ENCODE data around the gene CEP170B.
"Not testable (repeated sequence)": the region's sequence is repeated elsewhere in the genome, so short reads cannot be mapped to it uniquely, and the experiment has no call there.

CEP170B gene

DNA sequence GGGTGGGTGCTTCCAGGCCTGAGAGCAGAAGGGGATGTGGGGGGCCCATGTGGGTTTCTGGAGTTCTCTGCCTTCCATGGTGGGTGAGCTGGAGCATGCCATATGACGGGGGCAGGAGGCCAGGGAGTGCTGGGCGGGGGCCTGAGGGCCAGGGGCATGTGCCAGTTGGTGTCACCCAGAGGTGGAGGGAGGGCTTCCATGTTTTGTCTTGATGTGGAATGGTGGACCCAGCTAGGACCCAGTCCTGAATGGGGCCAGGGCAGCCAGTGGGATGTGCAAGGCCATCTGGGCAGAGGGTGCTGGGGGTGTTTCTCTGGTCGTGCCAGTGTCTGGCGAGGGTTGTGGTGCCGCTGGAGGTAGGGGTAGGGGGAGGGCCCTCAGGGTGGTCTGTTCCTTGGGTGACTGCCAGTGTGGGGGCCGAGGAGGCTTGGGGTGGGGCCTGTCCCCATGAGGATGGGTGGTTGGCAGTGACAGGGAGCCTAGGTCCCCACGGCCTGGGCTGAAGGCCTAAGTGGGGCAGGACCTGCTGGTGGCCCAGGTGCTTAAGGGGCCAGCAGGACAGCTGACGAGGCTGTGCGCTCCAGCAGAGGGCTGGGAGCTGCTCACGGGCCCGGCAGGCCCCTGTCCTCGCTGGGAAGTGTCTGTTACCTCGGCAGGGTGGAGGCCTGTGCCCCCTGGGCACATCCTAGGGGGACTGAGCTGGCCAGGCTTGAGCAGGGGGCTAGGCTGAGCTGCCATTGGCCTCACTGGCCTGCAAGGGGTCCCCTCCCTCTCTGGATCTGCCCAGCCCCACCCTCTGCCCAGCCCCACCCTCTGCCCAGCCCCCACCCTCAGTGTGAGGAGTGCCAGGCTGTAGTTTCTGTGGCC is 26.8 kb downstream of the CEP170B start:
- DNase-seq (ENCODE audit: low read depth), result no peak

DNA sequence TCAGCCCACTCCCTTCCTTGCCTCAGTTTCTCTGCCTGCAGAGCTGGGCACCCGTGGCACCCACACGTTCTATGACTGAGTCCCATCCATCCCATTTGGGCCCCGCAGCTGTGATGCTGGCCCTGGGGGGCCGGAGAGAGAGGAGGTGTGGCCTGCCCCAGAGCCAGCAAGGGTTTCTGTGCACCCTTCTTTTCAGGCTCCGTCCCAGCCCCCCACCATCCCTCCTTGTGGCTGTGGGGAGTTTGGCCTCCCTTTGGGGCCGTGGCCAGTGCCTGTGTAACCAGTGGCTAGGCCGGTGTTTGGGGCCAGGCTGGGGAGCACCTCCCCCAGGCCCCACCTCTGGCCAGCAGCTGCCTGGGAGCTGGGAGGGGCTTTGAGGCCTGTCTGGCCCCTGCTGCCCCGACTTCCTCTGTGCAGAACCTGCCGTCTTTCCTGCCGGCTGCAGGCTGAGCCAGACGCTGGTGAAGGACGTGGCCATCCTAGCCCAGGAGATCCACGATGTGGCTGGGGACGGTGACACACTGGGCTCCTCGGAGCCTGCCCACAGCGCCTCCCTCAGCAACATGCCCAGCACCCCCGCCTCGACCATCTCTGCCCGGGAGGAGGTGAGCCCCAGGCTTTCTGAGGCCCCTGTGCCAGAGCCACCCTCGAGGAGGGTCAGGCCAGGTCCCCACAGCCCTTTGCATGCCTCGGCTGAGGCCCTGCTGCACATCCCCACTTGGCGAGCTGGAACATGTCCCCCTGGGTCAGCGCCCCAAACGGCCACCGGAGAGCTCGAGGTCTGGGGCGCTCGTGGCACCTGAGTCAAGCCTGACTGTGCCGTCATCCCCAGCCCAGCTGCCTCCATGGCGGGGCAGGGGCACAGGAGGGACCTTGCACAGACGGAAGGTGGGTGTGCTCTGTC is 27.7 kb downstream of the CEP170B start:
- DNase-seq (ENCODE audit: low read depth), result no peak

DNA sequence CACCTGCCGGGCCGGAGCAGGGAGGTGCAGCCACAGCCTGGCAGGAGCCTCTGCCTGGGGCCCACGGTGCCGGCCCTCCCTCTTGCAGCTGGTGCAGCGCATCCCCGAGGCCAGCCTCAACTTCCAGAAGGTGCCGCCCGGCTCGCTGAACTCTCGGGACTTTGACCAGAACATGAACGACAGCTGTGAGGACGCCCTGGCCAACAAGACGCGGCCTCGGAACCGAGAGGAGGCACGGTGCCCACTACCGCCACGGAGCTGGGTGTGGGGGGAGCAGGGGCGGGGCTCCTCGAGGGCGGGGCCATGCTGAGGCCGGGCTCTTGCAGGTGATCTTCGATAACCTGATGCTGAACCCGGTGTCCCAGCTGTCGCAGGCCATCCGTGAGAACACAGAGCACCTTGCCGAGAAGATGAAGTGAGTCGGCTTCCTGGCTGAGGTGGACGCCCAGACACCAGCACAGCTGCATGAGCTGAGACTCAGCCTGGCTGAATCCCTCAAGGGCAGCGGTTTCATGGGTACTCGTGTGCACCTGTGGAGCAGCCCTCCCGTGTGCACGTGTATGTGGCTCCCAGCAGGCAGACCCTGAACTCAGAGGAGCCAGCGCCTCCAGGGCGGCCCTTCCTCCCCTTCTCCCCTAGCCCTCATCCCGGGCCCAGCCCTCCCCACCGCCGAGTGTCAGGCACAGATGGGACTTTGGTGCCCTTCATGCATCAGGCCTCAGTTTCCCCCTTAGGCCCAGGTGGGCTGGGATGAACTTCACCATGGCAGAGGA is 28.6 kb downstream of the CEP170B start:
- DNase-seq (ENCODE audit: low read depth), result no peak

DNA sequence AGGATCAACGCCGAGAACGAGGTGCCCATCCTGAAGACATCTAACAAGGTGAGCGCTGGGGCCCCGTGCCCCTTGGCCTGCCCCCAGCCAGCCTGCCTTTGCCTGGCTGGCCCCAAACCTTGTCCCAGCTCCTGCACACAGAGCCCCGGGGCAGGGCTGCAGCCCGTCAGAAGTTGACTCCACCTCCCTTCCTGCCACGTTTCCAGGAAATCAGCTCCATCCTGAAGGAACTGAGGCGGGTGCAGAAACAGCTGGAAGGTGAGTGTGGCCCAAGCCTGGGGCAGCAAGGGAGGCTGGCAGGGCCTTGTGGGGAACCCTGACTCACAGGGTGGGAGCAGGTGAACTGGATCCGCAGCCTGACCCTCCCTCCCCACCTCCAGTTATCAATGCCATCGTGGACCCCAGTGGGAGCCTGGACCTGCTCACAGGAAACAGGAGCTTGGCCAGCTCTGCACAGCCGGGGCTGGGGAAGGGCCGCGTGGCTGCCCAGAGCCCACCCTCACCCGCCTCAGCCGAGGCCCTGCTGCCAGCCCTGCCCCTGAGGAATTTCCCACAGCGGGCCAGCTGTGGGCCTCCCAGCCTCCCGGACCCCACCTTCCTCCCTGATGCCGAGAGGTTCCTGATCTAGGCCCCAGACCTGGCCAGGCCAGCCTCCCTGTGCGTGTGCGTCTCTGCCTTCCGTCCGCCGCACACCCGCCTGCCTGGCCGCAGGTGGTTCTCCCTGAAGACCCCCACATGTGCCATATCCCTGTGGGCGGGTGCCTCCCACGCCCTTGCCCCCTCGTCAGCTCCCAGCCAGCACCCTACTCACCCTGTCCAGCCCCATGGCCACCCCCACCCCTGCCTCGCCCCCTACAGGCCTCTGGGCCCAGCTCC is 29.5 kb downstream of the CEP170B start:
- DNase-seq (ENCODE audit: low read depth), result no peak

DNA sequence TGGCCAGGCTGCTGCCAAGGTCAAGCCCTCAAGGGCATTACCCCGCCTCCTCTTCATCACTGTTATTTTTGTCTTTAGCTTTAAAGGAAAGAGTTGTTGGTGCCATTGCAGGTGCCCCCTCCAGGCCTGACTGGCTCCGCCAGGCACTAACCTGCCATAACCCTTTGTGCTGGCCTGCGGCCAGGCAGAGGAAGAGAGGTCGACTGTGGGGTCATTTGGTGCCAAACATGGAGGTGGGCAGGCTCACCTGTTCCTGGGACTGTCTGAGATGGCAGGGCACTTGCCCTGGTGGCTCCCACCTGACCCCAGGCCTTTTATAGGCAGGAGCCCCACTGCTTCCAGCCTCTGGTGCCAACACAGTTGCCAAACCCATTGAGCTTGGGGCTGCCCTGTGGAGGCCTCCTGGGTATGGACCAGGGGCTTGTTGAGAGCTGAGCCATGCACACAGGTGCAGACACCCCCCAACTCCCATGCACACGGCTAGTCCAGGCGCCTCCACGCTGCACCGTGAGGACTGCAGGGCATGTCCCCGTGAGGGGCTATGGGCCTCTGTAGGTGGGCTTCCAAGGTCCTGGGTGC is 30.2 kb downstream of the CEP170B start:
- DNase-seq (ENCODE audit: low read depth), result no peak

DNA sequence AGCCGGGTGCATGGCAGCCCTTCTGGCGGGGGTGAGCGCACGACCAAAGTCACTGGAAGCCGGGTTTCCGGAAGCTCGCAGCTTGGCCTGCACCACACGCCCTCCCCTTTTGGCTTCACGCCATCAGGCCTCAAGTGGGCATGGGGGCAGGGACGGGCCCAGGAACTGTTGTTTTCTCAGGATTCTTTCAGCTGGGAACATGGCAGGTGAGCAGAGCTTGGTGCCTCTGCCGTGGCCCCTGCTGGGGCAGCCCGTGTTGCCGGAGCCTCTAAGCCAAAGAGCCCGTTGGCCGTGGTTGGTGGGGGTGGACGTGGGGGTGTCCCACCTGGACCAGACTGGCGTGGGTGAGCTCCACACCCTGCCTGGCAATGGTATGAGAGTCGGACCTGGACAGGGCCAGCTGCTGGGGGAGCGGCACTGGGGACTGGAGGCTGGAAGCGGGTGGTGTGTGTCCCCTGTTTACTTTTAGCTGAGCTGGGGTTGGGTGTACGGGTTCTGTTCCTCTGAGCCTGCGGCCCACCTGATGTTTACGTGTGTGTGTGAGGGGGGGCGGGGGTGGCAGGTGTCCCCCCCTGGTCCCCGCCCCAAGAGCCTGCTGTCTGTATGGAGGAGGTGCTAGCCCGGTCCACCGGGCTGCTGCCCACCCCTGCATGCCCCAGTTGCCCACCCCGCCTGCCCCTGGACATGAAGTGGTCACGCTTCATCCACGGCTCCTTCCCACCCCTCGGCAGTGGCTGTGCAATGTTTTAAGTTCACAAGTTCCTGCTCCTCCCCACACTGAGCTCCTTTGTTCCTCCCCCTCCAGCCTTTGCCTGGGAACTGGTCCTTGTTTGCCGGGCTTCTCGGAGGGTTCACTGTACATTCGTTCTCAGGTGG is 31.0 kb downstream of the CEP170B start:
- no peak for DNase-seq (ENCODE audit: low read depth)

DNA sequence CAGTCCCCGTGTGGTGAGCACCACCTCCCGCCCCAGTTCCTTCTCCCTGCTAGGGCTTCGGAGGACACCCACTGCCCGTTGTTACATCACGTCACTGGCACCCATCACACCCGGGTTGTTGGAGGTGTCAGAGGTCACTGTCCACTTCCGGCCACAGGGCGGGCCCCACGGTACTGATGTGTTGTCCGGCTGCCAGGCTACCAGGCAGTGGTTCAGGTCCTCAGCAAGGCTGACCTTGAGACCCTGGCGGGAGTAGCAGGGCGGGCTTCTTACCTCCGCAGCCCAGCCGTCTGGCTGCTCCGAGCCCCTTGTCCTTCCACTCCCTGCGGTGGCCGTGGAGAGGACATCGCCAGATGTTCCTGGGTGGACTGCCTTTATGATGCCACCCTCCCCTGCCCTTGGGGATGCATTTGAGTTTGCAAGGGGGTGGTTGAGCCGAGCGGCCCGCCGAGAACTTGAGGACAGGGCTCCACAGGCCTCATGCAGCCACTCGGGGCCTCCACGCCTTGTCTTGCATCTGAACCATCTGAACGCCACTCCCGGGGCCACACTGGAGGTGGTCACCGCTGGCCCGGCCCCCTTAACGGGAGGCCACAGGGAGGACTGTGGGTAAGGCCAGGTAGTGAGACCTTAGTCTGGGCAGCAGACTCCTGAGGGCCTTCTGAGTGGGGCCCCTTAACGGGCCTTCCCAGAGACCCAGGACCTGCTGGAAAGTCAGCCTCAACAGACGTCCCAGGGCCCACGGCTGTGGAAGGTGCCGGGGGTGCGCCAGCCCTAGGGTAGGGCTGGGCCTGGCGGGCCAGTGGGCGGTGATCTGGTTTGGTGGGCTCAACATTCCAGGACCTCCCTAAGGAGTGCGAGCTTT is 32.5 kb downstream of the CEP170B start:
- no peak for DNase-seq (ENCODE audit: low read depth)

DNA sequence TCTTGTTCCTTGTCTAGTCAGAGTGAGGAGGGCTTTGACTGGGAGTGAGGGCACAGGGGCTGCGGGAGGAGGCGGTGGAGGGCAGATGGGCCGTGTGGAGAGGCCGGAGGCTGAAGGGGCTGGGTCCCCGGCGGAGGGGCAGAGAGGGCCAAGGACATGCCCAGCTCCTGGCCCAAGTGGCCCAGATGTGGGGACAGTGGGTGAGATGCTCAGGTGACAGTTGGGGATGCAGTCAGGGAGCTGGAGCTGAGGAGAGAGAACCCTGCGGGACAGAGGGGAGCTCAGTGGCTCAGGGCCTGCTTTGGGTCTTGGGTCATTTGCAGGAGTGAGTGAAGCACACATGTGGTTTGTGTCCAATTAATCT is 33.1 kb downstream of the CEP170B start:
- DNase-seq (ENCODE audit: low read depth), result no peak

DNA sequence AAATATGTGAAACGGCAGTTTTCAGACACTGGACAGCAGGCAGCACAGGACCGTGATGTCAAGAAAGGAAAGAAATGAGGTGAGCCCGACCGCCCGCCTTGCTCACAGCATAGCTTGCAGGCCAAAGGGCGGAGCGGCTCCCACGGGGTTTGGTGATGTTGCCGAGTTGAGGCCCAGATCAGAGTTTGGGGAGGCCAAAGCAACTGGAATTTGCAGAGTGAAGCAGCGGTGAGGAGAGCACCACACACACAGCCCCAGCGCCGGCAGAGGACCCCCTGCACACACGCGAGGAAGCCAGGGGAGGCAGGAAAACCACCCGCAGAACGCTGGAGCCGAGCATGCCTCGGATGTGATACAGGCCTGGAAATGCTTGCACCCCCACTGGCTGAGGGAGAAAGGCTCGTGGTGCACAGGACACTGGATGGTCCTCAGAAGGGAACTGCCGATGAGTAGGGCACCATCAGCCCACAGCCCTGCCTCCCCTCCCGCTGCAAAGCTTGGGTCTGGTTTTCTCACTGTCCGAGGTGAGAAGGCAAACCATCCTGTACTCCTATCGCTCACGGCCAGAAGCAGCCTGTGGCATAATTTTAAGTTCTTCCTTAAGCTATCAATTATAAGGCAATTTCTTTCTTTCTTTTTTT is 33.9 kb downstream of the CEP170B start:
- DNase-seq (ENCODE audit: low read depth), result no peak

DNA sequence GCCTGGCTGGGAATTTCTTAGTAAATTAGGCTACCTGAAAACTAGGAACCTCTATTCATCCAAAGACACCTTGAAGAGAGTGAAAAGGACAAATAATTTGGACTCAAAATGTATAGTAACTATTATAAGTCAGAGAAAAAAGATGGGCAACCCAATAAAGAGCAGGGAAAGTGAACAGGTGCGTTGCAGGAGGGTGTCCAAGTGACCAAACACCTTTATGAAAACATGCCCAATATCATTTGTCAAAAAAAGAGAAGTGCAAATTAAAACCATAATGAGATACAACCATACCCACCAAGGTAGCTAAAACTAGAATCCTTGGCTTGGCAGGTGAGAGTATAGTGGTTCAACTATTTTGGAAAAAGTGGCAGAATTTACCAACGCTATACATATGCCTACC is 34.7 kb downstream of the CEP170B start:
- DNase-seq (ENCODE audit: low read depth), result no peak

DNA sequence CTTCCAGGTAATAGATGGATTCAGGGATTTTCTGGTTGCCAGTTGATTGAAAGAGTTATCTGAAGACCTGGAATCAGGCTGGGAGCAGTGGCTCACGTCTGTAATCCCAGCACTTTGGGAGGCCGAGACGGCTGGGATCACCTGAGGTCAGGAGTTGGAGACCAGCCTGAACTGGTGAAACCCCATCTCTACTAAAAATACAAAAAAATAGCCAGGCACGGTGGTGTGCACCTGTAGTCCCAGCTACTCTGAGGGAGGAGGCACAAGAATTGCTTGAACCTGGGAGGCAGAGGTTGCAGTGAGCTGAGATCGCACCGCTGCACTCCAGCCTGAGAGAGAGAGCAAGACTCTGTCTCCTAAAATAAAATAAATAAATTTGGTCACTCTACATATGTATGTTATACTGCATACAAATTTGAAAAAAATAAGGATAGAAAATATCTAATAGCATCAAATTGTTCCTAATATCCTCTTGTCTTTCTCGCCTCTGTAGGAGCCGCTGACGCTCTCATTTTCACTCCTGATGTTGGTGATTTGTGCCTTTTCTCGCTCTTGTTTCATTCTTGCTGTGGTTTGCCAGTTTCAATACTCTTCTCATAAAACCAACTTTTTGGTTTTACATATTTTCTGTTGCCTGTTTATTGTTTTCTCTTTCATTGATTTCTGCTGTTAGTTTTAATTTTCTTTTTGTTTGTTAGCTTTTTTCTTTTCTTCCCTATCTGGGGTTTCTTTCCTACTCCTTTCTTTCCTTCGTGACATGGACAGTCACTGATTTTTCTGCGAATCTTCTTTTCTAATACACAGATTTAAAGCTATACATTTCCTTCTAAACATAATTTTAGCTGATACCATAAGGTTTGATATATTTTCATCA is 35.8 kb downstream of the CEP170B start:
- DNase-seq (ENCODE audit: low read depth), result no peak

DNA sequence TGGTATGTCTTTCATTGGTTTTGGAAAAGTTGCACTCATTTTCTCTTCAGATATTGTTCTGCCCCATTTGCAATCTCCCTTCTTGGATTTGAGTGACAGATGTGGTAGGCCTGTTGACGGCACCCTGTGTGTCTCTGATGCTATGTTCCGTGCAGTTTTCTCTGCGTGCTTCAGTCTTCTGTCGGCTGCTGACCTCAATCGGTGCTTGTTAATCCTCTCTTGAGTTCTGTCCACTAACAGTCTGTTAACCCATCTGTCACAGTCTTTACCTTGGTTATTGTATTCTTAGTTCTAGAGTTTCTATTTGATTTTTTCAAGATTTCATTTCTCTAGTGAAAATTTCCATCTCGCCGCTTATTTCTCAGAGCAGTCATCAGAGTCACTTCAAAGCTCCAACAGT is 38.9 kb downstream of the CEP170B start:
- no peak for DNase-seq (ENCODE audit: low read depth)

DNA sequence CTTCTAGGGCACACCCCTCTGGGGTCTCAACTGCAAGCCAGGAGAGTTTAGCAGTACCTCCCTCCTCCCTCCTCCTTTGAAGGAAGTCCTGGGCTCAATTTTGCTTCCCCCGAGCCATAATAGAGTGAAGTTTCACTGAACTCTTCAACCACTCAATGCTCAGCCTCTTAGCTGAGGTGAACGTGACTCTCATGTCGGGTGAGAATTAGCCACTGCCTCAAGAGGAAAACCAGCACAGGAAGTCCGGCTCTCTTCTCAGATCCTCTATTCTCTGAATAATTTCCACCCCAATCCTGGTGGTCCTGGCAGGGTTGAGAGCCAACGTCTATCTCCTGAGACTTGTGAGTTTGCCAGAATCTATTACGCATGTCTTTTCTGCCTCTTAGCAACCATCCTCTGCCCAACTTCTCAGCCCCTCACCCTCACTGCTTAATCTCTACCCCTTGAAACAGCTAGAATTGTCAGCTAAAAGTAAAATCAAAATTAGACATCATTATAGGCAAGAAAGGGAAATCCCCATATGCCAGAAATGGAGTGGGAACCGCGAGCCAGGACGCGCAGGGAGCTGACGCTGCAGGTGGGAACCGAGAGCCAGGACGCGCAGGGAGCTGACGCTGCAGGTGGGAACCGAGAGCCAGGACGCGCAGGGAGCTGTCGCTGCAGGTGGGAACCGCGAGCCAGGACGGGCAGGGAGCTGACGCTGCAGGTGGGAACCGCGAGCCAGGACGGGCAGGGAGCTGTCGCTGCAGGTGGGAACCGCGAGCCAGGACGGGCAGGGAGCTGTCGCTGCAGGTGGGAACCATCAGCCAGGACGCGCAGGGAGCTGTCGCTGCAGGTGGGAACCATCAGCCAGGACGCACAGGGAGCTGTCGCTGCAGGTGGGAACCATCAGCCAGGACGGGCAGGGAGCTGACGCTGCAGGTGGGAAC is 39.8 kb downstream of the CEP170B start:
- DNase-seq (ENCODE audit: low read depth), result not testable (repeated sequence)

DNA sequence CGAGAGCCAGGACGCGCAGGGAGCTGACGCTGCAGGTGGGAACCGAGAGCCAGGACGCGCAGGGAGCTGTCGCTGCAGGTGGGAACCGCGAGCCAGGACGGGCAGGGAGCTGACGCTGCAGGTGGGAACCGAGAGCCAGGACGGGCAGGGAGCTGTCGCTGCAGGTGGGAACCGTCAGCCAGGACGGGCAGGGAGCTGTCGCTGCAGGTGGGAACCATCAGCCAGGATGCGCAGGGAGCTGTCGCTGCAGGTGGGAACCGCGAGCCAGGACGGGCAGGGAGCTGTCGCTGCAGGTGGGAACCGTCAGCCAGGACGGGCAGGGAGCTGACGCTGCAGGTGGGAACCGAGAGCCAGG is 40.5 kb downstream of the CEP170B start:
- not testable (repeated sequence) for DNase-seq (ENCODE audit: low read depth)

DNA sequence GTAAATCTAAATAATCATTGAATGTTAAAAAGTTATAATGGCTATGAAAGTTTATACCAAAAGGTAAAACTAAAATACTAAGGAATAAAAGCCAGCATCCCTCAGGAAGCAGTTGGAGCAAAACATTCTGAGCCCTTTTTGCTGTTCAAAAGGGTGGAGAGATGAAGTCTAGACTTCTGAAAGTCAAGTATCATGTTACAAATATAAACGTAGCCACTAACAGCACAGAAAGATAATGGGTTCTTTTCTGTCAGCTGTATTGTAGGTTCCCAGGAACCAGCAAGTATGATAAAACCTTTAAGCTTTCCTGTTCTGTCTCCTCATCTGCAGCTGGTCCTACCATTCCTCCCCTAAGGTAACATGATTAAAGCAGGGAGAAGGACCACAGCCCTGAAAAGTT is 43.2 kb downstream of the CEP170B start:
- DNase-seq (ENCODE audit: low read depth), result no peak

DNA sequence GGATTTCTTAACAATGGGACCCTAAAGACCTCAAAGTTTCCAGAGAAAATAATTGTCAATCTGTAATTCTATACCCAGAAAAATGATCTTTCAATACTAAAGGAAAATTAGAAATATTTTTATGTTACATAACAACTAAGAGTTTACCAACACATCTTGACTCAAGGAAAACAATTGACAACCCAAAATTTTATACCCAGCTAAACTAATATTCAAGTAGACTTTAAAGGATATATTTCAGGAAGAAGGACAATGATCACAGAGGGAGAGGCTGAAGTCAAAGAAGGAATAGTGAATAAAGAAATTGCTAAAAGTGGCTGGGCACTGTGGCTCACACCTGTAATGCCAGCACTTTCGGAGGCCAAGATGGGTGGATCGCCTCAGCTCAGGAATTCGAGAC is 47.0 kb downstream of the CEP170B start:
- no peak for DNase-seq (ENCODE audit: low read depth)

DNA sequence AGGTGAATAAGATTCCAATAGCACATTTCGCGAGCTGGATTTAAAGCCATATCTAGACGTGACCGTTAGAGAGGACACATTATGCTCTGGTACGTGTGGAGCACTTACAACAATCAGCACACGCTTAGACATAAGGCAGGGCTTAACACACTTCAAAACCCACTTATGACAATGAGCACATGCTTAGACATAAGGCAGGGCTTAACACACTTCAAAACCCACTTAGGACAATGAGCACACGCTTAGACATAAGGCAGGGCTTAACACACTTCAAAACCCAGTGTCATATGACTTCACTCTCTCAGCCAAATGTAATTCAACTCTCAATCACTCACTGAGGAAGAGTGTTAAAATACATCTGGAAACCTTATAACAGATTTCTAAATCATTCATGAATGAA is 48.4 kb downstream of the CEP170B start:
- DNase-seq (ENCODE audit: low read depth), result no peak
